Measurements from ENCODE around the gene CYP8B1. TPM values are rescaled to one million over a fixed set of nuclear protein-coding genes. Genes with fewer than 3 reads are reported as not detected.

Gene CYP8B1, protein sequence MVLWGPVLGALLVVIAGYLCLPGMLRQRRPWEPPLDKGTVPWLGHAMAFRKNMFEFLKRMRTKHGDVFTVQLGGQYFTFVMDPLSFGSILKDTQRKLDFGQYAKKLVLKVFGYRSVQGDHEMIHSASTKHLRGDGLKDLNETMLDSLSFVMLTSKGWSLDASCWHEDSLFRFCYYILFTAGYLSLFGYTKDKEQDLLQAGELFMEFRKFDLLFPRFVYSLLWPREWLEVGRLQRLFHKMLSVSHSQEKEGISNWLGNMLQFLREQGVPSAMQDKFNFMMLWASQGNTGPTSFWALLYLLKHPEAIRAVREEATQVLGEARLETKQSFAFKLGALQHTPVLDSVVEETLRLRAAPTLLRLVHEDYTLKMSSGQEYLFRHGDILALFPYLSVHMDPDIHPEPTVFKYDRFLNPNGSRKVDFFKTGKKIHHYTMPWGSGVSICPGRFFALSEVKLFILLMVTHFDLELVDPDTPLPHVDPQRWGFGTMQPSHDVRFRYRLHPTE
- total RNA-seq = not detected

DNA sequence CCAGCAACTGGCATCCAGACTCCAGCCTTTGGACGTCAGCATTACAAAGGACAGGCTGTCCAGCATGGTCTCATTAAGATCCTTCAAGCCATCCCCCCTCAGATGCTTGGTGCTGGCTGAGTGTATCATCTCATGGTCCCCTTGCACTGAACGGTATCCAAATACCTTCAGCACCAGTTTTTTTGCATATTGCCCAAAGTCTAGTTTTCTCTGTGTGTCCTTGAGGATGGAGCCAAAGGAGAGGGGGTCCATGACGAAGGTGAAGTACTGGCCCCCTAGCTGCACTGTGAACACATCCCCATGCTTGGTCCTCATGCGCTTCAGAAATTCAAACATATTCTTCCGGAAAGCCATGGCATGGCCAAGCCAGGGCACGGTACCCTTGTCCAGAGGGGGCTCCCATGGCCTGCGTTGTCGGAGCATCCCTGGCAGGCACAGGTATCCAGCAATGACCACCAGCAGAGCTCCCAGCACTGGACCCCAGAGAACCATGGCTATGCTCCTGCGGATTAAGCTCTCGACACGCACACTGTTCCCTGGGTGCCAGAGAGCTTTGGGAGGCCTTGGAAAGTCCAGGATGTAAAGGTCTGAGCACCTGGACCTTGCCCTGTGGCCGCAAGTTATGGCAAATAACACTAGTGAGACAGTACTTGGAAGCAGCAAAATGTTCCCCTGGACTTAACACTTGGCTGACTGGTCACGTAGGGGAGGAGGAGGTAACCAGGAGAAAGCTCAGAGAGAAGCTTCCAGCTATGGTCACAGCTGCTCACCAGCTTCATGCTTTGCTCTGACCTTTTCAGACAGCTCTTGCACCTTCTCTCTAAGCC, at the start of gene CYP8B1:
TSS of gene CYP8B1 (minus strand) at position 555 of the 827 bp plus-strand sequence. CDS start at position 492, 63 bp downstream.
- intact Hi-C loops (cut with DNase I) = loop anchor here (5.0 kb wide), 1 partner anchor 373 kb away; the partner anchor contains the start of gene VIPR1
- H3K4me3 ChIP-seq = no peak within 1 kb of the TSS
- DNase-seq (ENCODE audit: low spot score) = no peak
- H3K27ac ChIP-seq = no peak within 1 kb of the TSS
- TF ChIP-seq POLR2AphosphoS5 (IDR thresholded peaks at IDR 0.05) (no peak), CTCF (IDR thresholded peaks at IDR 0.05) (no peak), POLR2A (IDR thresholded peaks at IDR 0.05) (no peak)
- no peaks in the 10 kb centered on the region for H3K9me3 ChIP-seq
- H3K27me3 ChIP-seq (replicated peaks; ENCODE audit: insufficient read depth) = no peaks in the 10 kb centered on the region
- WGBS = 79% methylated on average over 13 of the region's 13 CpGs
- H3K36me3 ChIP-seq = no peaks in the 10 kb centered on the region
- H3K4me1 ChIP-seq (replicated peaks) = no peaks in the 10 kb centered on the region

DNA sequence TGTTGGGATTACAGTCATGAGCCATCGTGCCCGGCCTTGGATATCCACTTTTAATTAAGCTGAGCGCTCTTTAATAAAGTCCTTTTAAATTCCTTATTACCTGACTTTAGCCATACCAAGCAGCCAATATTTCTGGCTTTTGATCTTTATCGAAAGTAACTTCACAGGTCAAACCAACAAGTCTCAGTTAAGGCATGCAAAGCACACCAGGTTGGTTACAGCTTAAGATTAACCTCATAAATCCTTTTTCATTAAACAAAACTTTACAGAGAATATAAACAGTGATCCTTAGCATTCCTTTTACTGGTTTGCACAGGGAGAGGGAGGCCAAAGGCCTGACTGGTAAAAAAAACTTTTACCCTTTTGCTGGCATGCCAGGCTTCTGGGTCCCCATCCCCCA, 47.9 kb upstream of the CYP8B1 start:
- H3K27ac ChIP-seq = no peak overlapping the region
- H3K27me3 ChIP-seq (replicated peaks; ENCODE audit: insufficient read depth) = no peaks in the 10 kb centered on the region
- 27% methylated on average over 4 of the region's 4 CpGs for WGBS
- H3K9me3 ChIP-seq = no peaks in the 10 kb centered on the region
- peaks cover 4% of the 10 kb centered on the region for H3K4me1 ChIP-seq (replicated peaks)
- no peak for DNase-seq (ENCODE audit: low spot score)
- no peak for TF ChIP-seq POLR2A (IDR thresholded peaks at IDR 0.05)
- no peak overlapping the region for H3K4me3 ChIP-seq
- intact Hi-C loops (cut with DNase I) = no loop called here
- no peaks in the 10 kb centered on the region for H3K36me3 ChIP-seq

- Histone ChIP-seq H3K9me3 (no peaks in the 10 kb centered on the region), H3K4me1 (replicated peaks) (no peaks in the 10 kb centered on the region), H3K36me3 (peaks cover 3 to 16% of the 10 kb centered on the region in 2 donors), H3K27me3 (replicated peaks; ENCODE audit: insufficient read depth) (no peaks in the 10 kb centered on the region), H3K4me3 (no peak overlapping the region), H3K27ac (no peak overlapping the region)
- no peak for TF ChIP-seq POLR2AphosphoS5 (IDR thresholded peaks at IDR 0.05)
- no peak for TF ChIP-seq POLR2A (IDR thresholded peaks at IDR 0.05)
- TF ChIP-seq CTCF (IDR thresholded peaks at IDR 0.05) = no peak
- no peak for DNase-seq (ENCODE audit: low spot score)
- WGBS = 98% methylated on average over 8 of the region's 8 CpGs
- intact Hi-C loops (cut with DNase I) = no loop called here
These were observed 39.3 kb upstream of the CYP8B1 start for GRCh38 chr3:42914771-42915515.

- WGBS = 99% methylated on average over 2 of the region's 2 CpGs
- no peaks in the 10 kb centered on the region for H3K27me3 ChIP-seq (replicated peaks; ENCODE audit: insufficient read depth)
- no peak overlapping the region for H3K4me3 ChIP-seq
- intact Hi-C loops (cut with DNase I) = no loop called here
- peaks cover 3% of the 10 kb centered on the region for H3K4me1 ChIP-seq (replicated peaks)
- no peaks in the 10 kb centered on the region for H3K9me3 ChIP-seq
- no peak for DNase-seq (ENCODE audit: low spot score)
- H3K27ac ChIP-seq = no peak overlapping the region
- peaks cover 3 to 16% of the 10 kb centered on the region in 2 donors for H3K36me3 ChIP-seq
- no peak for TF ChIP-seq POLR2A (IDR thresholded peaks at IDR 0.05)
- TF ChIP-seq CTCF (IDR thresholded peaks at IDR 0.05) = no peak
- TF ChIP-seq POLR2AphosphoS5 (IDR thresholded peaks at IDR 0.05) = no peak
These were observed 35.9 kb upstream of the CYP8B1 start for GRCh38 chr3:42911551-42911950.

- Histone ChIP-seq H3K9me3 (no peaks in the 10 kb centered on the region), H3K36me3 (peaks cover 3 to 6% of the 10 kb centered on the region in 2 donors), H3K27me3 (replicated peaks; ENCODE audit: insufficient read depth) (no peaks in the 10 kb centered on the region), H3K27ac (no peak overlapping the region), H3K4me1 (replicated peaks) (peaks cover 3% of the 10 kb centered on the region), H3K4me3 (no peak overlapping the region)
- WGBS = 96% methylated on average over 7 of the region's 7 CpGs
- intact Hi-C loops (cut with DNase I) = no loop called here
- no peak for TF ChIP-seq POLR2AphosphoS5 (IDR thresholded peaks at IDR 0.05)
- no peak for TF ChIP-seq POLR2A (IDR thresholded peaks at IDR 0.05)
- TF ChIP-seq CTCF (IDR thresholded peaks at IDR 0.05) = no peak
- DNase-seq (ENCODE audit: low spot score) = no peak
These were observed 33.0 kb upstream of the CYP8B1 start for GRCh38 chr3:42908675-42909074.

Data from prostate gland (tissue), 2 donors.